WTC11 (cell line): ENCODE results near the gene FADD. TPM values are rescaled to one million over a fixed set of nuclear protein-coding genes. Genes with fewer than 3 reads are reported as not detected.

Experiments
- ATAC-seq: fragments of 200-7000 bp; cut with Tn5 transposase; 2 replicates; pipeline ENCODE4 v1.10.0; 2021; ENCODE audit warnings: mild to moderate bottlenecking, moderate library complexity
- CTCF ChIA-PET: fragments of 300-600 bp; sonication (Branson Sonifier 250); formaldehyde crosslinking; loops from one replicate; lab custom pipeline; 2021; ENCODE audit warnings: antibody characterized with exemption; lab: Charles Lee
- POLR2A ChIA-PET: fragments of 350-600 bp; sonication (Branson Sonifier 250); formaldehyde crosslinking; loops from one replicate; lab custom pipeline; 2021; ENCODE audit warnings: antibody characterized with exemption; lab: Charles Lee
- DNase-seq: peaks from one replicate; pipeline ENCODE4 v3.0.0; 2021; ENCODE audit warnings: low spot score
- H3K27ac Mint-ChIP-seq: 2 replicates; pipeline ENCODE4 v1.8.0; 2021; ENCODE audit warnings: mixed read lengths
- H3K27me3 Mint-ChIP-seq: 2 replicates; pipeline ENCODE4 v1.8.0; 2021; ENCODE audit warnings: low read depth, mild to moderate bottlenecking, moderate library complexity, mixed read lengths
- H3K36me3 Mint-ChIP-seq: 2 replicates; pipeline ENCODE4 v1.8.0; 2021; ENCODE audit warnings: mixed read lengths
- H3K4me1 Mint-ChIP-seq: 2 replicates; pipeline ENCODE4 v1.8.0; 2022; ENCODE audit warnings: mixed read lengths
- H3K4me3 Mint-ChIP-seq: 2 replicates; pipeline ENCODE4 v1.8.0; 2021; ENCODE audit warnings: mild to moderate bottlenecking, moderate library complexity, mixed read lengths
- H3K9me3 Mint-ChIP-seq: 2 replicates; pipeline ENCODE4 v1.8.0; 2021; ENCODE audit warnings: mixed read lengths
- ARID4B ChIP-seq: sonication (generic); formaldehyde crosslinking; IDR thresholded peaks from 2 replicates; pipeline ENCODE4 v1.8.0; 2023; ENCODE audit warnings: missing genetic modification reagents, mild to moderate bottlenecking, borderline replicate concordance
- ATF1 ChIP-seq: sonication (generic); formaldehyde crosslinking; IDR thresholded peaks from 2 replicates; pipeline ENCODE4 v1.8.1; 2023; ENCODE audit warnings: mild to moderate bottlenecking, moderate library complexity, missing genetic modification reagents
- ATF2 ChIP-seq: sonication (generic); formaldehyde crosslinking; IDR thresholded peaks from 2 replicates; pipeline ENCODE4 v1.8.1; 2022; ENCODE audit warnings: low read depth, missing genetic modification reagents, borderline replicate concordance
- ATF6 ChIP-seq: sonication (generic); formaldehyde crosslinking; IDR thresholded peaks from 2 replicates; pipeline ENCODE4 v1.8.1; 2023; ENCODE audit warnings: mild to moderate bottlenecking, missing genetic modification reagents
- CREB1 ChIP-seq: sonication (generic); formaldehyde crosslinking; IDR thresholded peaks from 2 replicates; pipeline ENCODE4 v1.8.0; 2023; ENCODE audit warnings: mild to moderate bottlenecking, missing genetic modification reagents
- E2F4 ChIP-seq: sonication (generic); formaldehyde crosslinking; IDR thresholded peaks from 2 replicates; pipeline ENCODE4 v1.8.1; 2022; ENCODE audit warnings: low read depth, mild to moderate bottlenecking, moderate library complexity, missing genetic modification reagents, borderline replicate concordance
- FOXP1 ChIP-seq: sonication (generic); formaldehyde crosslinking; IDR thresholded peaks from 2 replicates; pipeline ENCODE4 v1.8.0; 2022; ENCODE audit warnings: missing genetic modification reagents, mild to moderate bottlenecking, moderate library complexity, borderline replicate concordance
- JAZF1 ChIP-seq: fragments of 250-450 bp; sonication (Bioruptor Pico); IDR thresholded peaks from 2 replicates; pipeline ENCODE4 v1.9.0; 2021; ENCODE audit warnings: moderate library complexity, mild to moderate bottlenecking, inconsistent platforms
- MLX ChIP-seq: sonication (generic); formaldehyde crosslinking; IDR thresholded peaks from 2 replicates; pipeline ENCODE4 v1.8.1; 2023; ENCODE audit warnings: mild to moderate bottlenecking, missing genetic modification reagents, moderate library complexity
- NFYB ChIP-seq: sonication (generic); formaldehyde crosslinking; conservative IDR thresholded peaks from 2 replicates; pipeline ENCODE4 v1.8.0; 2022; ENCODE audit warnings: low read depth, missing genetic modification reagents
- PRRX2 ChIP-seq: fragments of 250-450 bp; sonication (Bioruptor Pico); IDR thresholded peaks from 2 replicates; pipeline ENCODE4 v1.8.0; 2021; ENCODE audit warnings: mild to moderate bottlenecking
- RORB ChIP-seq: fragments of 250-450 bp; sonication (Bioruptor Pico); IDR thresholded peaks from 2 replicates; pipeline ENCODE4 v1.9.0; 2021; ENCODE audit warnings: mild to moderate bottlenecking
- SMAD3 ChIP-seq: sonication (generic); formaldehyde crosslinking; IDR thresholded peaks from 2 replicates; pipeline ENCODE4 v1.8.0; 2022; ENCODE audit warnings: missing genetic modification reagents, mild to moderate bottlenecking, borderline replicate concordance
- SMAD4 ChIP-seq: sonication (generic); formaldehyde crosslinking; IDR thresholded peaks from 2 replicates; pipeline ENCODE4 v1.8.0; 2022; ENCODE audit warnings: mild to moderate bottlenecking, missing genetic modification reagents
- TEAD4 ChIP-seq: sonication (generic); formaldehyde crosslinking; IDR thresholded peaks from 2 replicates; pipeline ENCODE4 v1.8.0; 2022; ENCODE audit warnings: mild to moderate bottlenecking, missing genetic modification reagents
- USF2 ChIP-seq: sonication (generic); formaldehyde crosslinking; IDR thresholded peaks from 2 replicates; pipeline ENCODE4 v1.8.1; 2023; ENCODE audit warnings: mild to moderate bottlenecking, missing genetic modification reagents, moderate library complexity
- ZNF121 ChIP-seq: sonication (generic); formaldehyde crosslinking; IDR thresholded peaks from 2 replicates; pipeline ENCODE4 v1.8.0; 2023; ENCODE audit warnings: missing genetic modification reagents
- ZNF512 ChIP-seq: sonication (generic); formaldehyde crosslinking; IDR thresholded peaks from 2 replicates; pipeline ENCODE4 v1.8.1; 2022; ENCODE audit warnings: missing genetic modification reagents, borderline replicate concordance
- ZSCAN18 ChIP-seq: fragments of 250-450 bp; sonication (Bioruptor Pico); IDR thresholded peaks from 2 replicates; pipeline ENCODE4 v2.1.2; 2022; ENCODE audit warnings: mild to moderate bottlenecking, moderate library complexity
- total RNA-seq: library from RNA; stranded (reverse); gene quantifications from 3 replicates; pipeline ENCODE4 v1.2.3, GENCODE V29; 2021

Gene FADD
- total RNA-seq, 1 experiment from 2014 or later = 49.0 TPM

GRCh38 chr11:70247042-70247709 is 44.1 kb downstream of the FADD start (continued):
- no peak for TF ChIP-seq TEAD4
- no peak for TF ChIP-seq SMAD3
- TF ChIP-seq ATF6 (CRISPR knock-in tag) = no peak
- TF ChIP-seq E2F4 = no peak
- no peak for TF ChIP-seq ATF2 (CRISPR knock-in tag)
- no peak for TF ChIP-seq NFYB (CRISPR knock-in tag)
- no peak for TF ChIP-seq ATF1
- TF ChIP-seq RORB = no peak
- TF ChIP-seq ZSCAN18 (CRISPR knock-in tag) = no peak
- TF ChIP-seq ZNF121 = no peak
- no peak for TF ChIP-seq JAZF1 (CRISPR knock-in tag)
- no peak for TF ChIP-seq ARID4B
- no peak for TF ChIP-seq ZNF512

- CTCF ChIA-PET = interaction anchor here (0.5 kb wide), 1 partner anchor 17 kb away, joined by 3 read pairs; no protein-coding TSS in a partner anchor
- Mint-ChIP-seq H3K27ac (no peak overlapping the region), H3K4me3 (no peak overlapping the region), H3K9me3 (peaks cover 3% of the 10 kb centered on the region; the same call in 1 of the 2 replicates), H3K27me3 (no peaks in the 10 kb centered on the region; the same call in 1 of the 2 replicates), H3K4me1 (peaks cover 7% of the 10 kb centered on the region), H3K36me3 (no peaks in the 10 kb centered on the region)
- POLR2A ChIA-PET = no interaction called here
- DNase-seq (no peak), ATAC-seq (no peak)
- TF ChIP-seq FOXP1 (CRISPR knock-in tag) = no peak
- TF ChIP-seq ZNF121 = no peak
- no peak for TF ChIP-seq PRRX2 (CRISPR knock-in tag)
- TF ChIP-seq MLX (CRISPR knock-in tag) = no peak
- TF ChIP-seq USF2 (CRISPR knock-in tag) = no peak
- TF ChIP-seq CREB1 (CRISPR knock-in tag) = no peak
- TF ChIP-seq SMAD4 (CRISPR knock-in tag) = no peak
These were observed 44.6 kb downstream of the FADD start for GRCh38 chr11:70247710-70248072.
